Endothelial cell of umbilical vein (primary cell): Measurements from ENCODE around the gene GLRA2. TPM values are rescaled to one million over a fixed set of nuclear protein-coding genes. Genes with fewer than 3 reads are reported as not detected.

Experiments
- BruUV-seq: library from RNA; stranded (reverse); fragments of 400-500 nt; replicated peaks from 2 replicates; lab custom pipeline; 2021; lab: Mats Ljungman, UMichigan
- CTCF ChIA-PET: fragments of 300-600, 350-600 bp; sonication (Branson Sonifier 250); formaldehyde crosslinking; loops from one replicate; lab custom pipeline; 2021; ENCODE audit warnings: antibody characterized with exemption, inconsistent platforms; lab: Charles Lee
- POLR2A ChIA-PET: fragments of 300-600, 350-600 bp; sonication (Branson Sonifier 250); formaldehyde crosslinking; loops from one replicate; lab custom pipeline; 2021; ENCODE audit warnings: antibody characterized with exemption, inconsistent platforms; lab: Charles Lee
- DNase-seq: peaks from one replicate; pipeline ENCODE4 v3.0.0-alpha.2; 2011; ENCODE audit warnings: low read depth, low spot score
- FAIRE-seq: peaks from 2 replicates; lab custom pipeline; 2011; peaks lifted over from hg19 to GRCh38; lab: Jason Lieb, UNC
- H2AFZ ChIP-seq: 2 replicates; pipeline ENCODE4 v1.6.0; 2012; ENCODE audit warnings: low read depth, low read length, control low read depth, inconsistent platforms
- H3K27ac ChIP-seq: 2 replicates; pipeline ENCODE4 v1.5.1; 2011; ENCODE audit warnings: low read depth, mild to moderate bottlenecking, control low read depth, low read length, moderate library complexity; ENCODE audit not compliant: insufficient read depth
- H3K27me3 ChIP-seq, 2 experiments: 2 replicates each; pipeline versions ENCODE4 v1.6.0 to v1.6.1; 2011; ENCODE audit warnings: low read length in 2 of 2, mixed read lengths in 1 of 2; ENCODE audit not compliant: control insufficient read depth in 2 of 2, insufficient read depth in 2 of 2
- H3K36me3 ChIP-seq, 2 experiments: 2 replicates in 1 of 2; 3 replicates in 1 of 2; pipeline ENCODE4 v1.5.1; 2011; ENCODE audit warnings: low read length in 2 of 2, mild to moderate bottlenecking in 1 of 2, moderate library complexity in 1 of 2; ENCODE audit not compliant: control insufficient read depth in 2 of 2, insufficient read depth in 2 of 2; ENCODE audit errors: extremely low read depth in 1 of 2
- H3K4me1 ChIP-seq: 3 replicates; pipeline ENCODE4 v1.5.1; 2011; ENCODE audit warnings: mild to moderate bottlenecking, low read length; ENCODE audit not compliant: control insufficient read depth, insufficient read depth; ENCODE audit errors: extremely low read depth
- H3K4me2 ChIP-seq: 2 replicates; pipeline ENCODE4 v1.6.1; 2011; ENCODE audit warnings: low read length, control low read depth, mixed read lengths; ENCODE audit not compliant: insufficient read depth
- H3K4me3 ChIP-seq, 3 experiments: fragments of 200-600 bp in 1 of 3; sonication (generic), shearing (Covaris generic) in 1 of 3; replicated peaks in 1 of 3; 2 replicates each; pipeline ENCODE4 v1.5.1; 2011 to 2016; ENCODE audit warnings: control low read depth in 3 of 3, low read length in 3 of 3, mild to moderate bottlenecking in 2 of 3, inconsistent platforms in 1 of 3, low read depth in 1 of 3, moderate library complexity in 1 of 3; ENCODE audit not compliant: insufficient read depth in 1 of 3
- H3K79me2 ChIP-seq: 2 replicates; pipeline ENCODE4 v1.6.0; 2012; ENCODE audit warnings: low read length, inconsistent platforms; ENCODE audit not compliant: control insufficient read depth, insufficient read depth
- H3K9ac ChIP-seq: replicated peaks from 2 replicates; pipeline ENCODE3; 2011; ENCODE audit warnings: low read length, control low read depth; ENCODE audit not compliant: insufficient read depth; ENCODE audit errors: extremely low read depth
- H3K9me1 ChIP-seq: replicated peaks from 3 replicates; pipeline ENCODE4 v1.6.0; 2011; ENCODE audit warnings: mild to moderate bottlenecking, low read length; ENCODE audit not compliant: control insufficient read depth, insufficient read depth; ENCODE audit errors: extremely low read depth
- H3K9me3 ChIP-seq: replicated peaks from 2 replicates; pipeline ENCODE4 v1.5.1; 2012; ENCODE audit warnings: low read length, inconsistent platforms; ENCODE audit not compliant: control insufficient read depth, insufficient read depth
- H4K20me1 ChIP-seq: replicated peaks from 2 replicates; pipeline ENCODE3; 2011; ENCODE audit warnings: mild to moderate bottlenecking, low read length; ENCODE audit not compliant: control insufficient read depth, insufficient read depth; ENCODE audit errors: extremely low read depth
- EZH2 ChIP-seq: IDR thresholded peaks from 2 replicates; pipeline ENCODE4 v1.6.1; 2012; ENCODE audit warnings: borderline replicate concordance, low read depth, mild to moderate bottlenecking, moderate library complexity, low read length, inconsistent platforms; ENCODE audit not compliant: severe bottlenecking
- FOS ChIP-seq: IDR thresholded peaks from 2 replicates; pipeline ENCODE4 v1.6.1; 2011; ENCODE audit warnings: mild to moderate bottlenecking, low read length, moderate library complexity, borderline replicate concordance; ENCODE audit not compliant: insufficient read depth
- GATA2 ChIP-seq: IDR thresholded peaks from 2 replicates; pipeline ENCODE4 v1.7.0; 2011; ENCODE audit warnings: low read depth, mild to moderate bottlenecking, moderate library complexity, mixed read lengths, low read length; ENCODE audit not compliant: insufficient read length, insufficient read depth
- JUN ChIP-seq: IDR thresholded peaks from 2 replicates; pipeline ENCODE4 v1.6.1; 2011; ENCODE audit warnings: borderline replicate concordance, low read depth; ENCODE audit not compliant: insufficient read length, insufficient read depth
- MYC ChIP-seq: IDR thresholded peaks from one replicate; pipeline ENCODE4 v1.6.1; 2011; ENCODE audit warnings: mild to moderate bottlenecking, low read depth, low read length
- POLR2A ChIP-seq: IDR thresholded peaks from 2 replicates; pipeline ENCODE4 v1.6.1; 2012; ENCODE audit warnings: low read depth, mild to moderate bottlenecking, control low read depth, low read length
- POLR2AphosphoS5 ChIP-seq: IDR thresholded peaks from 2 replicates; pipeline ENCODE4 v1.6.1; 2012; ENCODE audit warnings: low read depth, mild to moderate bottlenecking, control low read depth, low read length, moderate library complexity; ENCODE audit not compliant: insufficient read depth
- dilution Hi-C: fragments of 300-500 bp; cut with MboI; formaldehyde crosslinking; loops from one replicate; pipeline ENCODE4 v1.15.0; 2019; ENCODE audit warnings: low sequenced_read_pairs; ENCODE audit not compliant: extremely low pct_ligation_motif_present
- intact Hi-C: fragments of 100-400 bp; cut with micrococcal nuclease; formaldehyde crosslinking; loops from one replicate; pipeline ENCODE4 v1.10.0; 2022
- polyA plus RNA-seq, 4 experiments: library from polyadenylated mRNA; depleted of rRNA in 3 of 4; stranded (reverse) in 3 of 4; unstranded in 1 of 4; fragments of >200 nt; gene quantifications; 2 replicates each; pipeline versions ENCODE4 v1.2.1 to v1.2.3, GENCODE V29; 2011 to 2012; ENCODE audit warnings: missing spikeins in 1 of 4
- total RNA-seq: library from RNA; stranded (reverse); gene quantifications from 2 replicates; pipeline ENCODE4 v1.2.3, GENCODE V29; 2021
- TF ChIP-seq, protein P1 (sequence below), 2 donors: IDR thresholded peaks; 1 replicate in 1 of 2; 2 replicates in 1 of 2; pipeline ENCODE4 v1.5.1; 2011; ENCODE audit warnings: low read length in 2 of 2, mild to moderate bottlenecking in 2 of 2, moderate library complexity in 2 of 2, control low read depth in 1 of 2, inconsistent platforms in 1 of 2, low read depth in 1 of 2; ENCODE audit not compliant: insufficient read depth in 1 of 2; ENCODE audit errors: extremely low read depth in 1 of 2
- TF ChIP-seq, protein P2 (sequence below): IDR thresholded peaks from 2 replicates; pipeline ENCODE4 v1.6.1; 2011; ENCODE audit not compliant: insufficient read depth, insufficient read length

The GLRA2 gene
- total and polyA plus RNA-seq, 2 donors (not counting 3 experiments of a cell fraction or from before 2014, with no cell fraction given) = not detected

DNA sequence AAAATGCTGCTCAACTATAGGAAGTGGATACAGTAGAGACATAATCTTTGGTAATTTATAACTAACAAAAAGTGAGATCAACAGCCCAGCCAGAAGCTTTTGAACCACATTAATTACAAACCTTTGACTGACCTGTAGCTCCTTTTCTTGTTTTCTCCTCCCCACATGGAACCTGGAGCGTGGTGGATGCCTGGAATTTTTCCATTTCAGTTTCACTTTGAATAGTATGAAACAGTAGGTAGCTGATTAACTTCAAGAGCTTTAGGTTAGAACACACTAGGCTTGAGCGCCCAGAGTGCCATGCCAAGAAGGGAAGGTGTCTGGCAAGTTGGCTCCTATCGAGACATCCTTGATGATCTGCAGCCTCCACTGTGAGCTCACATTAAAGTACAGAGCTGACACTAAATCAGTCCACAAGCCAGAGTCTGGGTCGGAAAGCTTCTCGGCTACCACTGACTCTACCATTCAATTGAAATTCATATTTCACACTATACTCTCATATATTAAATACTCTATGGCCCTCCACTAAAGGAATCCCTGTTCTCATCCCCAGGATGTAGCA is 143.4 kb downstream of the GLRA2 start:
- FAIRE-seq (no peak), DNase-seq (no peak)
- H3K27ac ChIP-seq = no peak overlapping the region
- no peaks in the 10 kb centered on the region for H3K36me3 ChIP-seq
- ChIA-PET POLR2A (no interaction called here), CTCF (no interaction called here)
- H3K4me3 ChIP-seq = no peak overlapping the region
- dilution Hi-C loops (no loop called here), intact Hi-C loops (no loop called here)
- H2AFZ ChIP-seq = no peak overlapping the region
- no peaks in the 10 kb centered on the region for H3K79me2 ChIP-seq
- no peaks in the 10 kb centered on the region for H4K20me1 ChIP-seq
- H3K4me2 ChIP-seq = no peak overlapping the region
- no TSS peak for BruUV-seq
- no peak for TF ChIP-seq MYC
- TF ChIP-seq EZH2 = no peak
- TF ChIP-seq POLR2AphosphoS5 = no peak
- TF ChIP-seq FOS = no peak
- TF ChIP-seq, protein P1, sequence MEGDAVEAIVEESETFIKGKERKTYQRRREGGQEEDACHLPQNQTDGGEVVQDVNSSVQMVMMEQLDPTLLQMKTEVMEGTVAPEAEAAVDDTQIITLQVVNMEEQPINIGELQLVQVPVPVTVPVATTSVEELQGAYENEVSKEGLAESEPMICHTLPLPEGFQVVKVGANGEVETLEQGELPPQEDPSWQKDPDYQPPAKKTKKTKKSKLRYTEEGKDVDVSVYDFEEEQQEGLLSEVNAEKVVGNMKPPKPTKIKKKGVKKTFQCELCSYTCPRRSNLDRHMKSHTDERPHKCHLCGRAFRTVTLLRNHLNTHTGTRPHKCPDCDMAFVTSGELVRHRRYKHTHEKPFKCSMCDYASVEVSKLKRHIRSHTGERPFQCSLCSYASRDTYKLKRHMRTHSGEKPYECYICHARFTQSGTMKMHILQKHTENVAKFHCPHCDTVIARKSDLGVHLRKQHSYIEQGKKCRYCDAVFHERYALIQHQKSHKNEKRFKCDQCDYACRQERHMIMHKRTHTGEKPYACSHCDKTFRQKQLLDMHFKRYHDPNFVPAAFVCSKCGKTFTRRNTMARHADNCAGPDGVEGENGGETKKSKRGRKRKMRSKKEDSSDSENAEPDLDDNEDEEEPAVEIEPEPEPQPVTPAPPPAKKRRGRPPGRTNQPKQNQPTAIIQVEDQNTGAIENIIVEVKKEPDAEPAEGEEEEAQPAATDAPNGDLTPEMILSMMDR (IDR thresholded peaks at IDR 0.05; ENCODE audit: extremely low read depth in 1 of 2, insufficient read depth in 1 of 2, low read depth in 1 of 2, low read length in 2 of 2) = no peak
- TF ChIP-seq GATA2 = no peak
- no peak for TF ChIP-seq JUN
- no peak for TF ChIP-seq POLR2A
- TF ChIP-seq, protein P2, sequence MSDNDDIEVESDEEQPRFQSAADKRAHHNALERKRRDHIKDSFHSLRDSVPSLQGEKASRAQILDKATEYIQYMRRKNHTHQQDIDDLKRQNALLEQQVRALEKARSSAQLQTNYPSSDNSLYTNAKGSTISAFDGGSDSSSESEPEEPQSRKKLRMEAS = no peak
- H3K4me1 ChIP-seq = peaks cover 6% of the 10 kb centered on the region
- H3K9ac ChIP-seq = no peak overlapping the region
- no peaks in the 10 kb centered on the region for H3K9me3 ChIP-seq
- no peaks in the 10 kb centered on the region for H3K9me1 ChIP-seq
- H3K27me3 ChIP-seq = no peaks in the 10 kb centered on the region
